ENCODE data around the gene OR8D1. TPM values are rescaled to one million over a fixed set of nuclear protein-coding genes. Genes with fewer than 3 reads are reported as not detected.

OR8D1 gene
- total RNA-seq = not detected

DNA sequence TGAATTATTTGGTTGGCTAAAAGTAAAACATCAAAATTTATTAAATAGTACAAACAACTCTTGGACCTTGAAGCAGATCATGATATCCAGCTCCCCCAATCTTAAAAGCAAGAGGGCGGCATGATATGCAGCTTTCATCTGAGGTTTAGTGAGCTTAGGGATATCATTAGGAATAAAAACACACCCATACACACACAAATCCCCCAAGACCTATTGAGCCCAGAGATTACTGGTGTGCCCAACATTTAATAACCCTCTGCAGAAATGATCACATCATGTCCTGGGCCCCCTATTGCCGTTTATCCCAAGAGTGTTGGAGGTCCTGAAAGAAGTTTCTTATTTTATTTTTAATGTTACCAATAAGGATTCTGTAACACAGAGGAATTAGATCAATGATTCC is at the start of gene OR8D1:
Gene OR8D1, minus strand, starts transcription at position 101 of the 400 bp plus-strand sequence. CDS start 3,183 bp downstream, outside the sequence.
- no peaks in the 10 kb centered on the region for H3K9me3 Mint-ChIP-seq
- H3K27me3 Mint-ChIP-seq (ENCODE audit: low read depth) = peaks cover 7% of the 10 kb centered on the region
- no peaks in the 10 kb centered on the region for H3K4me1 Mint-ChIP-seq (ENCODE audit: low read depth)
- intact Hi-C loops (cut with micrococcal nuclease) = no loop called here
- no peak within 1 kb of the TSS for H3K4me3 Mint-ChIP-seq
- H3K27ac Mint-ChIP-seq = no peak within 1 kb of the TSS
- no peaks in the 10 kb centered on the region for H3K36me3 Mint-ChIP-seq (ENCODE audit: low read depth)
- CTCF ChIA-PET = no interaction called here
- no peak for DNase-seq

DNA sequence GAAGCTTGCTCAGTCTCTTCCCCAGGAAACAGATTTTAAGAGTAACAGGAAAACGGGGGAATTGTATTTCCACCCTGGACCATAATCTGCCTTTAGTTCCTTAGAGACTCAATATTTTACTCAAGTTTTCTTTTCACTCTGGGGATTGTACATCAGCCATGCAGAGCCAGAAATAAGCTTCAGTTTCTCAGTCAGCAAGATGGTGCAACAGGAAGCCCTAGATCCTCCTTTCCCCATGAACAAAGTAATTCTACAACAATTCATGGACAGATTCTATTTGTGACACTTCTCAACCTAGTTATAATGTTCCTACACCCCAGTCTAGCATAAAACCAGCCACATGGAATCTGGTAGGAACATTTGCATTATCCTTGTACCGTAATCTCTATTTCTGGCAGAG is 45.8 kb upstream of the OR8D1 start:
- no peaks in the 10 kb centered on the region for H3K9me3 Mint-ChIP-seq
- intact Hi-C loops (cut with micrococcal nuclease) = no loop called here
- no peak for DNase-seq
- no peak overlapping the region for H3K27ac Mint-ChIP-seq
- peaks cover 3% of the 10 kb centered on the region for H3K27me3 Mint-ChIP-seq (ENCODE audit: low read depth)
- H3K4me1 Mint-ChIP-seq (ENCODE audit: low read depth) = no peaks in the 10 kb centered on the region
- CTCF ChIA-PET = no interaction called here
- H3K4me3 Mint-ChIP-seq = no peak overlapping the region
- H3K36me3 Mint-ChIP-seq (ENCODE audit: low read depth) = no peaks in the 10 kb centered on the region

DNA sequence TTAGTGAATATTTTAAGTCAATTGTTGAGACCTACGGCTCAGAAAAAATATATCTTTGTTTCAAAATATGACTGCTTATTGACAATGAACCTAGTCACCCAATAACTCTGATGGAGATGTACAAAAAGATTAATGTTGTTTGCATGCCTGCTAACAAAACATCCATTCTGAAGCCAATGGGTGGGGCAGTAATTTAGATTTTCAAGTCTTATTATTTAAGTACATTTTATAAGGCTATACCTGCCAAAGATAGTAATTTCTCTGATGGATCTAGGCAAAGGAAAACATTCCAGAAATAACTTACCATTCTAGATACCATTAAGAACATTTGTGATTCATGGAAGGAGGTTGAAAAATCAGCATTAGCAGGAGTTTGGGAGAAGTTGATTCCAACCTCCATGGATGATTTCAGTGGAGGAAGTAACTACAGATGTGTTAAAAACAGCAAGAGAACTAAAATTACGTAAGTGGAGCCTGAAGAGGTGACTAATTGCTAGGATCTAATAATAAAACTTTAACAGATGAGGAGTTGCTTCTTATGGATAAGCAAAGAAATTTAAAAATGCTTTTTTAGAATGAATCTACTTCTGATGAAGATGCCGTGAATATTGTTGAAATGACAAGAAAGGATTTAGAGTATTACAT is 32.7 kb upstream of the OR8D1 start:
- Mint-ChIP-seq H3K9me3 (peaks cover 5% of the 10 kb centered on the region), H3K4me1 (ENCODE audit: low read depth) (no peaks in the 10 kb centered on the region), H3K27ac (no peak overlapping the region), H3K4me3 (no peak overlapping the region), H3K36me3 (ENCODE audit: low read depth) (no peaks in the 10 kb centered on the region), H3K27me3 (ENCODE audit: low read depth) (peaks cover 3% of the 10 kb centered on the region)
- CTCF ChIA-PET = no interaction called here
- DNase-seq = no peak
- intact Hi-C loops (cut with micrococcal nuclease) = no loop called here

GRCh38 chr11:124344346-124344745 is 30.6 kb upstream of the OR8D1 start:
- Mint-ChIP-seq H3K4me1 (ENCODE audit: low read depth) (no peaks in the 10 kb centered on the region), H3K27ac (no peak overlapping the region), H3K9me3 (no peaks in the 10 kb centered on the region), H3K36me3 (ENCODE audit: low read depth) (no peaks in the 10 kb centered on the region), H3K4me3 (no peak overlapping the region), H3K27me3 (ENCODE audit: low read depth) (peaks cover 3% of the 10 kb centered on the region)
- CTCF ChIA-PET = no interaction called here
- DNase-seq = no peak
- intact Hi-C loops (cut with micrococcal nuclease) = no loop called here

GRCh38 chr11:124340142-124340447 is 26.3 kb upstream of the OR8D1 start:
- CTCF ChIA-PET = no interaction called here
- Mint-ChIP-seq H3K9me3 (no peaks in the 10 kb centered on the region), H3K4me3 (no peak overlapping the region), H3K36me3 (ENCODE audit: low read depth) (no peaks in the 10 kb centered on the region), H3K4me1 (ENCODE audit: low read depth) (no peaks in the 10 kb centered on the region), H3K27ac (no peak overlapping the region), H3K27me3 (ENCODE audit: low read depth) (peaks cover 2% of the 10 kb centered on the region)
- intact Hi-C loops (cut with micrococcal nuclease) = no loop called here
- DNase-seq = no peak

GRCh38 chr11:124339396-124340141 is 25.8 kb upstream of the OR8D1 start:
- Mint-ChIP-seq H3K27me3 (ENCODE audit: low read depth) (no peaks in the 10 kb centered on the region), H3K9me3 (no peaks in the 10 kb centered on the region), H3K27ac (no peak overlapping the region), H3K4me1 (ENCODE audit: low read depth) (no peaks in the 10 kb centered on the region), H3K4me3 (no peak overlapping the region), H3K36me3 (ENCODE audit: low read depth) (no peaks in the 10 kb centered on the region)
- CTCF ChIA-PET = no interaction called here
- DNase-seq = no peak
- intact Hi-C loops (cut with micrococcal nuclease) = no loop called here

DNA sequence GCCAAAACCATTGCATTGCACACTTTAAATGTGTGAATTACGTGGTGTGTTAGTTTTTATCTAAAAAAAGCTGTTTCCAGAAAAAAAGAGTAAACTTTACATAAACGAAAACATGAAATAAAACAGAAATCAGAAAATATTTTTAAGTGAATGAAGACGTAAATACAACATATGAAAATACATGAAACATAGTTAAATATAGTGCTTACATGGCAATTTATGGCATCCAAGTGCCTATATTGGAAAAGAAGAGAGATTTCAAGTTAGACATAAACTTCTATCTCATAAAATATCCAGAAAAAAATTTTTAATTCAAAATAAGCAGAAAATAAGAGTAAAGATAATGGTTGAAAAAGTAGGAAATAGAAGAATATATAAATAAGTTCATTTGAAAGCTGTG is 18.1 kb upstream of the OR8D1 start:
- Mint-ChIP-seq H3K4me3 (no peak overlapping the region), H3K27ac (no peak overlapping the region), H3K4me1 (ENCODE audit: low read depth) (no peaks in the 10 kb centered on the region), H3K36me3 (ENCODE audit: low read depth) (no peaks in the 10 kb centered on the region), H3K9me3 (no peaks in the 10 kb centered on the region), H3K27me3 (ENCODE audit: low read depth) (peaks cover 12% of the 10 kb centered on the region)
- DNase-seq = no peak
- intact Hi-C loops (cut with micrococcal nuclease) = no loop called here
- CTCF ChIA-PET = no interaction called here

- Mint-ChIP-seq H3K4me3 (no peak overlapping the region), H3K9me3 (no peaks in the 10 kb centered on the region), H3K4me1 (ENCODE audit: low read depth) (no peaks in the 10 kb centered on the region), H3K27ac (no peak overlapping the region), H3K36me3 (ENCODE audit: low read depth) (no peaks in the 10 kb centered on the region), H3K27me3 (ENCODE audit: low read depth) (peaks cover 17% of the 10 kb centered on the region)
- no peak for DNase-seq
- CTCF ChIA-PET = interaction anchor here (0.6 kb wide), 1 partner anchor 153 kb away, joined by 3 read pairs; no protein-coding TSS in a partner anchor
- intact Hi-C loops (cut with micrococcal nuclease) = no loop called here
These were observed 16.2 kb upstream of the OR8D1 start for GRCh38 chr11:124329787-124330478.

DNA sequence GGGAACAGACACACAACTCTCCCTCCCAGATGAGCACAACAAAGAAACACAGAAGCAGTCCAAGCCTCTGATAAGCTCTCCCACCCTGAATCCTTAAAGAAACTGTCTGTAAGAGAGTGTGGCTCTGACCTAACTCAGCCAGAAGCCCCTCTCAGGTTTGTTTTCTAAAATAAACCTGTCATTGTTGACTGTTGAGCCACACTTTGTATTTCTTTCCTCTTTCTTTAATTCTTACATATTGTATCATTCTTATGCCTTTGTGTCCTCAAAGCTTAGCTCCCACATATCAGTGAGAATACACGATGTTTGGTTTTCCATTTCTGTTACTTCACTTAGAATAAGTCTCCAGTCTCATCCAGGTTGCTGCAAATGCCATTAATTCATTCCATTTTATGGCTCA is 14.0 kb upstream of the OR8D1 start:
- Mint-ChIP-seq H3K36me3 (ENCODE audit: low read depth) (no peaks in the 10 kb centered on the region), H3K27me3 (ENCODE audit: low read depth) (peaks cover 24% of the 10 kb centered on the region), H3K4me1 (ENCODE audit: low read depth) (no peaks in the 10 kb centered on the region), H3K4me3 (no peak overlapping the region), H3K27ac (no peak overlapping the region), H3K9me3 (no peaks in the 10 kb centered on the region)
- intact Hi-C loops (cut with micrococcal nuclease) = no loop called here
- no peak for DNase-seq
- CTCF ChIA-PET = no interaction called here

GRCh38 chr11:124322356-124322755 is 8.6 kb upstream of the OR8D1 start:
- DNase-seq = no peak
- Mint-ChIP-seq H3K27me3 (ENCODE audit: low read depth) (peaks cover 14% of the 10 kb centered on the region), H3K4me1 (ENCODE audit: low read depth) (no peaks in the 10 kb centered on the region), H3K27ac (no peak overlapping the region), H3K36me3 (ENCODE audit: low read depth) (no peaks in the 10 kb centered on the region), H3K9me3 (no peaks in the 10 kb centered on the region), H3K4me3 (no peak overlapping the region)
- CTCF ChIA-PET = no interaction called here
- intact Hi-C loops (cut with micrococcal nuclease) = no loop called here

- Mint-ChIP-seq H3K4me1 (ENCODE audit: low read depth) (no peaks in the 10 kb centered on the region), H3K27ac (no peak within 1 kb of the TSS), H3K9me3 (no peaks in the 10 kb centered on the region), H3K36me3 (ENCODE audit: low read depth) (no peaks in the 10 kb centered on the region), H3K4me3 (no peak within 1 kb of the TSS), H3K27me3 (ENCODE audit: low read depth) (peaks cover 11% of the 10 kb centered on the region)
- CTCF ChIA-PET = no interaction called here
- no peak for DNase-seq
- intact Hi-C loops (cut with micrococcal nuclease) = no loop called here
These were observed 6.3 kb upstream of the OR8D1 start, which contains the start of gene OR8D2 for GRCh38 chr11:124320097-124320496. Gene OR8D2 (minus strand): TSS chr11:124320197. CDS start chr11:124320197, 0 bp downstream.

DNA sequence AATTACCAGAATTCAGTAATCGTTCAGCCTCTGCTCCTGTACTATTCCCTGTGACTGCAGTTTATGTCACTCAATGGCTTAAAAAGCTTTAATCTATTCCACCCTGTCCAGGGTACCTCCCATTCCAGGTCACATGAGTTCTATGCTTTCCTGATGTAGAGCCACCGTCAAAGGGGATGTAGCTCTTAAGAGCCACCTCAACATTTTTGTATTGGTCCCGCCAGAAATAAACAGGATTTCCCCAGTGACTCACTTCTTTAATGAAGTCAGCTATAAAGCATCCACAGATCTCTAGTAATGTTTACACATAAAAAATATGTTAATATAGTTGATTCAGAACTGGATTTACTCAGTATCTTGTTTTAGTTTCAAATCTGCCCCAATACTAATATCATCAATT is 1.3 kb upstream of the OR8D1 start:
- intact Hi-C loops (cut with micrococcal nuclease) = no loop called here
- Mint-ChIP-seq H3K4me1 (ENCODE audit: low read depth) (no peaks in the 10 kb centered on the region), H3K4me3 (no peak overlapping the region), H3K27ac (no peak overlapping the region), H3K9me3 (no peaks in the 10 kb centered on the region), H3K27me3 (ENCODE audit: low read depth) (peaks cover 4% of the 10 kb centered on the region), H3K36me3 (ENCODE audit: low read depth) (no peaks in the 10 kb centered on the region)
- CTCF ChIA-PET = no interaction called here
- DNase-seq = no peak

GRCh38 chr11:124313131-124313530 is 618 bp downstream of the OR8D1 start:
- CTCF ChIA-PET = no interaction called here
- H3K4me1 Mint-ChIP-seq (ENCODE audit: low read depth) = no peaks in the 10 kb centered on the region
- no peaks in the 10 kb centered on the region for H3K9me3 Mint-ChIP-seq
- H3K27ac Mint-ChIP-seq = no peak overlapping the region
- H3K27me3 Mint-ChIP-seq (ENCODE audit: low read depth) = peaks cover 9% of the 10 kb centered on the region
- intact Hi-C loops (cut with micrococcal nuclease) = no loop called here
- no peak overlapping the region for H3K4me3 Mint-ChIP-seq
- DNase-seq = no peak
- no peaks in the 10 kb centered on the region for H3K36me3 Mint-ChIP-seq (ENCODE audit: low read depth)
